ENCODE results near the gene TNPO3. TPM values are rescaled to one million over a fixed set of nuclear protein-coding genes. Genes with fewer than 3 reads are reported as not detected.

Gene TNPO3
- total and polyA plus RNA-seq, 2 donors from 2014 or later = 20.1 to 35.7 TPM

DNA sequence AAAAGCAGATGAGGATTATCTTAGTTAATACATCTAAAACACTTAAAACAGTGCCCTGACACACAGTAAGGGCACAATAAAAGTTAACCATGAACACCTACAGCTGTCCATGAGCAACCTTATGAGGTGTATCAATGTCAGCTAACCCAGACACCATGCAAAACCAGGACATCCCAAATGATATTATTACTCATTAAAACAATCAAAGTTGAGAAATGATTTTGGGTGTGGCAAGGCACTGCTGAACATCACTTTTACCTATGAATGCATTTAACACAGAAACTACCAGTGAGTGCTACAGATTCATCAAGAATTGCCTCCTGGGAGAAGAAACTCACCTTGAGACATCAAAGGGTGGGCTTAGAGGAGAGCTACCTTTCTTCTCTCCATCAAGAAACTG, 98.9 kb downstream of the TNPO3 start:
- FAIRE-seq (no peak), DNase-seq (no peak)
- Histone ChIP-seq H3K4me3 (ENCODE audit: low read length in 3 of 3) (no peak overlapping the region), H3K9ac (ENCODE audit: low read length in 3 of 3) (no peak overlapping the region), H3K9me3 (ENCODE audit: control insufficient read depth in 2 of 3, insufficient read depth in 1 of 3, low read length in 3 of 3) (no peaks in the 10 kb centered on the region), H3K27me3 (ENCODE audit: control insufficient read depth, insufficient read depth, low read length) (no peaks in the 10 kb centered on the region), H3K4me1 (ENCODE audit: control insufficient read depth in 2 of 3, insufficient read depth in 2 of 3, low read depth in 1 of 3, low read length in 3 of 3) (no peaks in the 10 kb centered on the region), H3K36me3 (ENCODE audit: control insufficient read depth in 2 of 3, insufficient read depth in 3 of 3, low read length in 3 of 3) (peaks cover 9 to 61% (median 27%) of the 10 kb centered on the region in 3 donors), H3K27ac (ENCODE audit: low read depth in 2 of 2, low read length in 2 of 2) (no peak overlapping the region)
- intact Hi-C loops (cut with DNase I) = no loop called here
- TF ChIP-seq, protein P1, sequence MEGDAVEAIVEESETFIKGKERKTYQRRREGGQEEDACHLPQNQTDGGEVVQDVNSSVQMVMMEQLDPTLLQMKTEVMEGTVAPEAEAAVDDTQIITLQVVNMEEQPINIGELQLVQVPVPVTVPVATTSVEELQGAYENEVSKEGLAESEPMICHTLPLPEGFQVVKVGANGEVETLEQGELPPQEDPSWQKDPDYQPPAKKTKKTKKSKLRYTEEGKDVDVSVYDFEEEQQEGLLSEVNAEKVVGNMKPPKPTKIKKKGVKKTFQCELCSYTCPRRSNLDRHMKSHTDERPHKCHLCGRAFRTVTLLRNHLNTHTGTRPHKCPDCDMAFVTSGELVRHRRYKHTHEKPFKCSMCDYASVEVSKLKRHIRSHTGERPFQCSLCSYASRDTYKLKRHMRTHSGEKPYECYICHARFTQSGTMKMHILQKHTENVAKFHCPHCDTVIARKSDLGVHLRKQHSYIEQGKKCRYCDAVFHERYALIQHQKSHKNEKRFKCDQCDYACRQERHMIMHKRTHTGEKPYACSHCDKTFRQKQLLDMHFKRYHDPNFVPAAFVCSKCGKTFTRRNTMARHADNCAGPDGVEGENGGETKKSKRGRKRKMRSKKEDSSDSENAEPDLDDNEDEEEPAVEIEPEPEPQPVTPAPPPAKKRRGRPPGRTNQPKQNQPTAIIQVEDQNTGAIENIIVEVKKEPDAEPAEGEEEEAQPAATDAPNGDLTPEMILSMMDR (IDR thresholded peaks at IDR 0.05; ENCODE audit: borderline replicate concordance, extremely low read depth, insufficient read depth) = no peak

DNA sequence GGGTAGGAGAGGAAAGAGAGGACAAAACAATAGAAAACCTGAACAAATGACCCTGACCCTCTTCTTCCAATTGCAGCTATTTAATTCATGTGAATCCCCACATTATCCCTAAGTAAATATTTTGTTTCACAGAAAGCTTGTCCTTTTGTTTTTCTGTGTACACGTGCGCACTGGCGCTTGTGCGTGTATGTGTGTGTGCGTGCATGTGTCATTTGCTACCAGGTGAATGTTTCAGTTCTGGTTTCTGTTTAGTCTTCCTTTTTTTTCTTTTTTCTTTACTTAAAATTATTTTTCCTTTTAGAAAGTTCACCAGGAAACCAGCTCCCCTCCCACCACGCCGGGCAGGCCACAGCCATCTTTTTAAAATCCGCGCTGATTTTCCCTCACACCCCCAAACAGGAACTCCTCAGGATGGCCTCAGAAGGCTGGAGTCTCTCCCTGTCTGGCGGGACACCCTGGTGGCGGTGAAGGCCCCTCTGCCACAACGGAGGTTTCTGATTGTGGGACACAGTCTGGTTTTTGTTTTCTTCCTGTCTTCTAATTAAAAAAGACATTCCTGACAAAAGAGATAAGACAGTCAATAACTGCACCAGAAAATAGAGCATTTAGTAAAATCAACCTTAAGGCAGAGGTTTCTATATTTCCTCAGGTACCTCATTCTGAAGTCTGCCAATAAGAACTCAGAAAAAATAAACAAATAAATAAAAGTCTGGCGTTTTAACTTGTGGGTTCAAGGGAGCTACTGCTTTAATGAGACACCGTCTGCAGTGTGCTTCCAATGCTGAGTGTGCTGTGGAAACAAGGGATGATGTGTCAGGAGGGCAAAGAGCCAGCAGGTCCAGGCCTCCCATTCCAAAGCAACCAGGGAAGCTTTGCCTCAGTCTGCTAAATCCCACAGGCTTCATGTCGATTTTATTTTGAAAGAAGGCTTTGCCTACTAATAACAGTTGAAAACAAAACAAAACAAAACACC, 99.8 kb downstream of the TNPO3 start:
- no peaks in the 10 kb centered on the region for H3K4me1 ChIP-seq (ENCODE audit: control insufficient read depth in 2 of 3, insufficient read depth in 2 of 3, low read depth in 1 of 3, low read length in 3 of 3)
- H3K27me3 ChIP-seq (ENCODE audit: control insufficient read depth, insufficient read depth, low read length) = no peaks in the 10 kb centered on the region
- no peaks in the 10 kb centered on the region for H3K9me3 ChIP-seq (ENCODE audit: control insufficient read depth in 2 of 3, insufficient read depth in 1 of 3, low read length in 3 of 3)
- no peak overlapping the region for H3K27ac ChIP-seq (ENCODE audit: low read depth in 2 of 2, low read length in 2 of 2)
- FAIRE-seq (no peak), DNase-seq (no peak)
- TF ChIP-seq, protein P1 (IDR thresholded peaks at IDR 0.05; ENCODE audit: borderline replicate concordance, extremely low read depth, insufficient read depth) = no peak
- intact Hi-C loops (cut with DNase I) = no loop called here
- H3K9ac ChIP-seq (ENCODE audit: low read length in 3 of 3) = no peak overlapping the region
- H3K4me3 ChIP-seq (ENCODE audit: low read length in 3 of 3) = no peak overlapping the region
- H3K36me3 ChIP-seq (ENCODE audit: control insufficient read depth in 2 of 3, insufficient read depth in 3 of 3, low read length in 3 of 3) = peaks cover 9 to 61% (median 27%) of the 10 kb centered on the region in 3 donors

DNA sequence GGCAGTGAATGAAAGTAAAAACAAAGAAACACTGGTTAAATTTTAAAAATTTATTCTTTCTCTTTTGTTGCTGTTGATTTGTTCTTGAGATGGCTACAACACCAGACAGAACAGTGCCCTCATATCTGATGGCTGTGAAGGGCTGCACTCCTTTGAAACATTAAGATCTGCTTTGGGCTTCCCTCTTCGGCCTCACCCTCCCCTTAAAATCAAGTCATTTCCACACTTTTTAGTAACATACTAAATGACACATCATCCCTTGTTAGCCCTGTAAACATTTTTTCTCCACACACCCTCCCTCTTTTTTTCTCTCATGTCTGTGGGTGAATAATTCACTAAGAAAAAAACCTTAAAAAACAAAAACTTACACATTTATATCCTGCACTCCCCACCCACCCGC, 100.8 kb downstream of the TNPO3 start:
- no peak overlapping the region for H3K9ac ChIP-seq (ENCODE audit: low read length in 3 of 3)
- H3K27ac ChIP-seq (ENCODE audit: low read depth in 2 of 2, low read length in 2 of 2) = no peak overlapping the region
- no peak overlapping the region for H3K4me3 ChIP-seq (ENCODE audit: low read length in 3 of 3)
- FAIRE-seq (no peak), DNase-seq (no peak)
- TF ChIP-seq, protein P1 (IDR thresholded peaks at IDR 0.05; ENCODE audit: borderline replicate concordance, extremely low read depth, insufficient read depth) = no peak
- intact Hi-C loops (cut with DNase I) = no loop called here
- H3K4me1 ChIP-seq (ENCODE audit: control insufficient read depth in 2 of 3, insufficient read depth in 2 of 3, low read depth in 1 of 3, low read length in 3 of 3) = no peaks in the 10 kb centered on the region
- no peaks in the 10 kb centered on the region for H3K27me3 ChIP-seq (ENCODE audit: control insufficient read depth, insufficient read depth, low read length)
- peaks cover 7 to 58% (median 24%) of the 10 kb centered on the region in 3 donors for H3K36me3 ChIP-seq (ENCODE audit: control insufficient read depth in 2 of 3, insufficient read depth in 3 of 3, low read length in 3 of 3)
- H3K9me3 ChIP-seq (ENCODE audit: control insufficient read depth in 2 of 3, insufficient read depth in 1 of 3, low read length in 3 of 3) = no peaks in the 10 kb centered on the region
